ENCODE data around the gene PROX2. TPM values are rescaled to one million over a fixed set of nuclear protein-coding genes. Genes with fewer than 3 reads are reported as not detected.

Gene PROX2
- total RNA-seq, 2 experiments from 2014 or later: 0.21 to 0.44 TPM

DNA sequence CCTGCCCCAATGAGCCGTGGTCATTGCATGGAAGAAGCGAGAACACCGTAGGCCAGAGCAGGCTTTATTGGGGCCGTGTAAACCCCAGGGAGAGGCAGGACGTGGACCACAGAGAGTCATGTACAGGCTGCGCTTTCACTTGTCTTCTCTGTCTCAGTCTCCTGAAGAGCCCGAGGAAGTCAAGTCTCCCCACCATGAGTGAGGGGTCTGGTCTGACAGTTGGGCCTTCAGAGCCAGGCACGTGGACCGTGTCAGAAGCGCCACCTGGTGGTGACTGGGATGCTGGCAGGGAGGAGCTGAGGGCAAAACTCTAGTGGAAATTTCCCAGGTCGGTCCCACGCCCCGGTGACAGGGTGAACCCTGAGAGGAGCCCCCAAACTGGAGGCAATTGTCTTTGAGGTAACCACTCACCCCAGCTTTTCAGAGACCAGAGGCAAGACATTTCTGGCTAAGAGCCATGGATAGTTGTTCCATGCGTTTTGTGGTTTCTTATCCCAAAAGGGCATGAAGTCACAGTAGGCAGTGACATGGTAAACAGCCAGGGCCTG is 29.7 kb upstream of the PROX2 start:
- H3K36me3 Mint-ChIP-seq: peaks cover 21% of the 10 kb centered on the region
- H3K4me3 Mint-ChIP-seq: no peak overlapping the region
- CTCF ChIA-PET: interaction anchor here (0.5 to 26.3 kb wide), 37 partner anchors 9 to 398 kb away, joined by 3 to 680 read pairs (median 5); partner anchors contain the start of genes ACYP1, DLST, LTBP2 and PGF
- peak; percentile 80 for DNase-seq
- H3K9me3 Mint-ChIP-seq (ENCODE audit: low read depth): no peaks in the 10 kb centered on the region
- no peaks in the 10 kb centered on the region for H3K4me1 Mint-ChIP-seq
- ATAC-seq: peak; percentile 80
- H3K27me3 Mint-ChIP-seq: no peaks in the 10 kb centered on the region
- peak overlapping the region; percentile 56 for H3K27ac Mint-ChIP-seq

DNA sequence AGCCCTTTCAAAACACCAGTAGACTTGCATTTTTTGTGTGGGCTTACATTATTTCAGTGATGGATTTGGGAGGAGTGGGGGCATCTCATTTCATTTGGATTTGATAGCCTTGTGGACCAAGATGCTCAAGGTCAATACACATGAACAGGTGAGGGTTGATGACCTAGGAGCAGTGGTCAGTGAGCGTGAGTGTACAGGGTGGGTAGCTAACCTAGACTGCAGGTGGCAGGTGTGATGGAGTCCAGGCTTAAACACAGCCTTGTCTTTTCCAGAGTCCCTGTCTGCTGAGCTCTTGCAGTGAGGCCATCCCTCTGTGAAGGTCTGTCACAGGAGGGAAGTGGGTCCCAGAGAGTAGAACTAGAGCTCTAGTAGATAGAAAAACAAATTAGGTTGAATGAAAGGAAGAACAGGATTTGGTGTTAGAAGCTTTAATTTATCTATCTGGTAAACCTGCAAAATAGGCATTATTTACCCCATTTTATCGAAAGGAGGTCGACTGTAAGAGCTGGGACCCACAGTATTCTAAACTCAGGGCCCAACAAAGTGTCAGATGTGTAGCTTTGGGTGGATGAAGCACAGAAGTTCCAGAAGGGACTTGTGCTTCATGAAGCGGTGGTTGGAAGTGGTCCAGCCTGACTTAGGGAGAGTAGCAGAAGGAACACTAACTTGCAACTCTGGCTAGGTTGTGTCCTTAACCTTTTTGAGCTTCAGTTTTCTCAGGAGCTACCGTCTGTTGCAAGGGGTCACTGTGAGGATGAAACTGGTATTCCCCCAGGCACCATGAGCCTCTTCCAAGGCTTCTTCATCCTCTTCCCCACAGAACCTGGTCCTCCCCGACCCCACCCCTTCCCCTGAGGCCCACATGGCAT is 28.9 kb upstream of the PROX2 start:
- H3K27ac Mint-ChIP-seq: peak overlapping the region; percentile 20
- no peaks in the 10 kb centered on the region for H3K4me1 Mint-ChIP-seq
- no peak for ATAC-seq
- H3K4me3 Mint-ChIP-seq: no peak overlapping the region
- CTCF ChIA-PET: interaction anchor here (0.8 to 26.3 kb wide), 24 partner anchors 8 to 295 kb away, joined by 3 to 680 read pairs (median 5); partner anchors contain the start of genes DLST, LTBP2, PROX2 and RPS6KL1
- no peaks in the 10 kb centered on the region for H3K27me3 Mint-ChIP-seq
- peaks cover 27% of the 10 kb centered on the region for H3K36me3 Mint-ChIP-seq
- no peak for DNase-seq
- no peaks in the 10 kb centered on the region for H3K9me3 Mint-ChIP-seq (ENCODE audit: low read depth)

DNA sequence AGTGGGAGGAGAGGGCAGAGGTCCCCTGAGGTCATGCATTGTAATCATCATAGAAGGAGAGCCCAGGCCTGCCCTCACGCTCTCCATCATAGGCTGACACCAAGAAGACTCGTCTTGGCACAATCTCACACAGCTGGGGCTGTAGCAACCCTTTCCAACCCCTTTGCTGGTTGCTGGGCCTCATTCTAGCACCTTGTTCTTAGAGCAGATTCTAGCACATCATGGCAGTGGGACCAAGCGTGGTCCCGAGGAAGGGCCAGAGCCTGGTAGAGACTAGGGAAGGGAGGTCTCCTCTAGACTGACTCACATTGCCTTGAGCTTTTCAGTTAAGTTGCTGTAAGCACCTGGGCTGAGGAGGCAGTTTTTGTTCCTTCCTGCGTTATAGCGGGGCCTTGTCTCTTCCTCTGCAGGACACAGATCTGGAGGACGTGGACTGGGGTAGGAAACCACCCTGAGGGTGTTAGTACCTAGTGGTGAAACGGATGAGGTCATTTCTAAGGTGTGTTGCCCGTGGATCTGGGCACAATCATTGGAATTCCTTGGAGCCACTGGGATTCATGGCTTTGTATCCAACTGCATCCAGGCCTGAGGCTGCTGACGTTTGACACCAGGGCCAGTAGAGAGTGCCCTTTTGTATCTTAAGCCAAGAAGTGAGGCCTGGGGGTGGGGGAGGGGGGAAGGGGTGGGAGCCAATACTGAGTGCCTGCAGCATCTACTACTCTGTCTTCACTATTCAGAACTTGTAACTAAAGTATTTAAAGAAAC is 27.2 kb upstream of the PROX2 start:
- CTCF ChIA-PET: interaction anchor here (4.0 to 26.3 kb wide), 2 partner anchors 28 to 43 kb away, joined by 84 to 680 read pairs; partner anchors contain the start of gene PROX2

DNA sequence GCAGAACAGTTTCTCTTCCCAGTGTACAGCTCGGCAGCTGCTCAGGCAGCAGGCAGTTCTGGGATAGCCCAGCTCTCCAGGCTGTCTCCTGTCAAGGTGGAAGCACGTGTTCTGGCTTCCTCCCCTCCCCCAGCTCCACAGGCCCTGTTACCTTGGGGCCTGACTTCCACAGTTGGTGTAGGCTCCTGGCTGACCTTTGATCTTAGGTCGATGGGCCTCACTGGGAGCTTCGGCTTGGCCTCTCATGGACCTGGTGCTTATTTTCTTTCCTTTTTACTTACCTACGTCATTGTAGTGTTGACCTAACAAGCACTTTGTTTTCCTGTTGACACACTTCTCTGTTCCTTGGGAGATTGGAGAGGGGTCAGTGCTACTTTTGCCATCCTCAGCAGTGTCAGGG is 22.7 kb upstream of the PROX2 start:
- ATAC-seq: no peak

More for the DNA sequence above, 27.2 kb upstream of the PROX2 start:
- ATAC-seq (no peak), DNase-seq (no peak)
- Mint-ChIP-seq H3K27me3 (no peaks in the 10 kb centered on the region), H3K27ac (no peak overlapping the region), H3K4me1 (no peaks in the 10 kb centered on the region), H3K9me3 (ENCODE audit: low read depth) (no peaks in the 10 kb centered on the region), H3K36me3 (peaks cover 45% of the 10 kb centered on the region), H3K4me3 (no peak overlapping the region)

DNA sequence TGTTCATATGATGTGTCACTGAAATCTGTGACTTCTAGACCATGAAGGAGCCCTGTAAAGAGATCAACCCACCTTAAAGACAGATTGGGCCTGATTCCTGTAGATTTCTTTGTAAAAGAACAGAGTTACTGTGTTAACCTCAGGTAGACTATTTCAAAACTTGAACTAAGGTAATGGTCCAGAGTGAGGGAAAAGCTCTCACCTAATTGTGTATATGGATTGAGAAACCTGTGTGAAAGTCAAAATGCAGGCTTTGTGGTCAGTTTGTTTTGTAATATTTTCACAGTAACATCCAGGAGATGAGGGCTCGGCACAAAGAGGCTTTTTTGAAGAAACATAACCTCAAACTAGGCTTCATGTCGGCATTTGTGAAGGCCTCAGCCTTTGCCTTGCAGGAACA is 22.1 kb upstream of the PROX2 start:
- H3K36me3 Mint-ChIP-seq: peaks cover 79% of the 10 kb centered on the region
- no peak overlapping the region for H3K27ac Mint-ChIP-seq
- H3K9me3 Mint-ChIP-seq (ENCODE audit: low read depth): no peaks in the 10 kb centered on the region
- H3K4me1 Mint-ChIP-seq: peaks cover 5% of the 10 kb centered on the region
- ATAC-seq (no peak), DNase-seq (no peak)
- CTCF ChIA-PET: interaction anchor here (3.6 to 26.3 kb wide), 2 partner anchors 8 to 38 kb away, joined by 28 to 680 read pairs; no protein-coding TSS in a partner anchor
- no peak overlapping the region for H3K4me3 Mint-ChIP-seq
- H3K27me3 Mint-ChIP-seq: no peaks in the 10 kb centered on the region

More for the DNA sequence above, 22.7 kb upstream of the PROX2 start:
- Mint-ChIP-seq H3K9me3 (ENCODE audit: low read depth) (no peaks in the 10 kb centered on the region), H3K27ac (no peak overlapping the region), H3K4me1 (peaks cover under 1% of the 10 kb centered on the region), H3K4me3 (no peak overlapping the region), H3K27me3 (no peaks in the 10 kb centered on the region), H3K36me3 (peaks cover 75% of the 10 kb centered on the region)
- CTCF ChIA-PET: interaction anchor here (26.3 kb wide), 1 partner anchor 39 kb away, joined by 680 read pairs; no protein-coding TSS in a partner anchor
- no peak for DNase-seq

DNA sequence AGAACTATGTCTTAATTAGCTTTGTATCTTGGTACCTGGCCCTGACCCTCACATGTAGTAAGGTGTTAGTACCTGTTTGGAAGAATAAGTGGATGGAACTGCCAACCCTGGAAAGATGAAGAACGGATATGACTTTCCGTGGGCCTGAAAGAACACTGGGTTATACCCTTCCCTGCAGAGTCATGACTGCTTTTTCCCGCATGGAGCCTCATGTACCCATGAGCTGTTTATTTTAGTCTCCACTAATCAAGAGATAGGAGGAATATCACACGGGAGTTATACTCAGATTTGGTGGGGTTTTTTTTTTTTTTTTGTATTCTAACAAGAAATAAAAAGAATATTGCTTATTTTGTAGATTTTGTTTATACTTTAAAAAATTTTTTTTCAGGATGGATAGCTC is 21.7 kb upstream of the PROX2 start:
- Mint-ChIP-seq H3K4me1 (peaks cover 8% of the 10 kb centered on the region), H3K36me3 (peaks cover 80% of the 10 kb centered on the region), H3K27me3 (no peaks in the 10 kb centered on the region), H3K9me3 (ENCODE audit: low read depth) (no peaks in the 10 kb centered on the region), H3K4me3 (no peak overlapping the region), H3K27ac (no peak overlapping the region)
- ATAC-seq: no peak
- CTCF ChIA-PET: interaction anchor here (1.4 to 26.3 kb wide), 3 partner anchors 9 to 47 kb away, joined by 3 to 680 read pairs (median 28); no protein-coding TSS in a partner anchor
- no peak for DNase-seq

DNA sequence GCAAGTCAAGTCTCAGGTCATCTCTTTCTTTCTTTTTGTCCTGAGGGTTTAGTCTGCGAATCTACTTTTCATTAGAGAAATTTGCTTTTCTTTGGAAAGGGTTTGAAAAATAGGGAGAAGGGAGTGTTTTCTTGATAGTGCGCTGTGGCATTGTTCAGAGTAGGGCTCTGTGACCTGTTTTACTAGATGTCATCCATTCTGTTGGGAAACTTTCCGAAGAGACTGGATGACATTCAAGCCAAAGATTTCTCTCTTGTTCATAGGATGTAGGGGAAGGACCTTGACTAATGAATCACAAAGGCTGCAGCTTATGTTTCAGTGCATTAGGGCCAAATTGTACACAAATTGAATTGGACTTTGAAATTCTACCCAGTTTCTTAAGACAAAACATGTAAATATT is 20.5 kb upstream of the PROX2 start:
- no peaks in the 10 kb centered on the region for H3K9me3 Mint-ChIP-seq (ENCODE audit: low read depth)
- CTCF ChIA-PET: interaction anchor here (1.0 to 26.3 kb wide), 4 partner anchors 8 to 48 kb away, joined by 3 to 680 read pairs (median 16); no protein-coding TSS in a partner anchor
- H3K36me3 Mint-ChIP-seq: peaks cover 77% of the 10 kb centered on the region
- H3K4me1 Mint-ChIP-seq: peaks cover 8% of the 10 kb centered on the region
- no peak overlapping the region for H3K4me3 Mint-ChIP-seq
- no peak for DNase-seq
- ATAC-seq: no peak
- no peaks in the 10 kb centered on the region for H3K27me3 Mint-ChIP-seq
- no peak overlapping the region for H3K27ac Mint-ChIP-seq

DNA sequence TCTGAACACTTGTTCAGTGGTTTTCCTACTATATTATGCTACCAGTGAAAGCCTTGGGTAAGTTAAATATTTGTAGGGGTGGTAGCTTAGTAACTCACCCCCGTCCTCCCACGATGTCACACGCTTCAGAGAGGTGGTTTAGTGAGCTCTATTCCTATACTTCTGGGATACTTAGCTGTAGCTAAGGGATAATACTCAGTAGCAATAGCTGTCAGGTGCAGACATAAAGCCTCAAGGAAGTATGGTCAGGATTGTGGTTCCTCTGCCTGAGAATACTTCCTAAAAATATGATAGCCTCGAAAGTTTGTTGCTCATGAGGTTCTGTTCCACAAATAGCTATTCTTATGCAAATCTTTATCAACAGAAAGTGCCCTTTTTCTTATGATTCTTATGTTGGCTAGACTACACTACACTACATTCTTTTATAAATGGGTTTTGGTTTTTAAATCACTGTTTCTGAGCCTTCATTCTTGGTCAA is 17.7 kb upstream of the PROX2 start:
- no peaks in the 10 kb centered on the region for H3K9me3 Mint-ChIP-seq (ENCODE audit: low read depth)
- peaks cover 14% of the 10 kb centered on the region for H3K4me1 Mint-ChIP-seq
- H3K36me3 Mint-ChIP-seq: peaks cover 70% of the 10 kb centered on the region
- H3K4me3 Mint-ChIP-seq: no peak overlapping the region
- H3K27ac Mint-ChIP-seq: no peak overlapping the region
- CTCF ChIA-PET: interaction anchor here (0.8 to 26.3 kb wide), 6 partner anchors 11 to 596 kb away, joined by 3 to 680 read pairs (median 4); no protein-coding TSS in a partner anchor
- H3K27me3 Mint-ChIP-seq: no peaks in the 10 kb centered on the region
- ATAC-seq (no peak), DNase-seq (no peak)

DNA sequence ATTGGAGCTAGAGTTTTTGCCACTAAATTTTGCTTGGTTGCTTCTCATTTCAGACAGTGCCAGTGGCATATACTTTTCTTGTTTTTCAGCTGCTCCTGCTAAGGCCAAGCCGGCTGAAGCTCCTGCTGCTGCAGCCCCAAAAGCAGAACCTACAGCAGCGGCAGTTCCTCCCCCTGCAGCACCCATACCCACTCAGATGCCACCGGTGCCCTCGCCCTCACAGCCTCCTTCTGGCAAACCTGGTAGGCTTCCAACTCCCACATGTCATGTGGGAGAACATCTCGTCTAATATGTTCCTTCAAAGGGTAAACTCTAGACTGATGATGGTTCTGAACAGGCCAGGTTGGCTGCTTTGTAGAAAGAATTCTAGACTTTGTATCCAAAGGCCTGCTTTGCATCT is 16.8 kb upstream of the PROX2 start:
- Mint-ChIP-seq H3K4me1 (peaks cover 22% of the 10 kb centered on the region), H3K27ac (no peak overlapping the region), H3K36me3 (peaks cover 64% of the 10 kb centered on the region), H3K9me3 (ENCODE audit: low read depth) (no peaks in the 10 kb centered on the region), H3K27me3 (no peaks in the 10 kb centered on the region), H3K4me3 (no peak overlapping the region)
- CTCF ChIA-PET: interaction anchor here (1.4 to 26.3 kb wide), 4 partner anchors 10 to 597 kb away, joined by 3 to 680 read pairs (median 26); no protein-coding TSS in a partner anchor
- DNase-seq: no peak
- no peak for ATAC-seq

DNA sequence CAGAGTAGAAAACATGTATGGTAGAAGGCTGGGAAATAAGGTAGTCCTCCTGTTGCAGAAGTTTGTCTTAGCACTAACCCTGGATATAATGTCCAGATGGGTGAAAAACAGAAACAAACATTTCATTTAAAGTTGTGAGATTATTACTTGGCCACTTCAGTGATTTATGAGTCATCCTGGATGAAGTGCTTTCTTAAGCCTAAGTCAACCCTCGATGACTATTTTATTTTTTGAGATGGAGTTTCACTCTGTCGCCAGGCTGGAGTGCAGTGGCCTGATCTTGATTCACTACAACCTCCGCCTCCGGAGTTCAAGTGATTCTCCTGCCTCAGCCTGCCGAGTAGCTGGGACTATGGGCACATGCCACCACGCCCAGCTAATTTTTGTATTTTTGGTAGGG is 15.9 kb upstream of the PROX2 start:
- ATAC-seq (no peak), DNase-seq (no peak)
- Mint-ChIP-seq H3K27me3 (no peaks in the 10 kb centered on the region), H3K4me1 (peaks cover 25% of the 10 kb centered on the region), H3K27ac (no peak overlapping the region), H3K9me3 (ENCODE audit: low read depth) (no peaks in the 10 kb centered on the region), H3K36me3 (peaks cover 58% of the 10 kb centered on the region), H3K4me3 (no peak overlapping the region)
- CTCF ChIA-PET: interaction anchor here (1.1 to 26.3 kb wide), 4 partner anchors 9 to 280 kb away, joined by 3 to 680 read pairs (median 26); partner anchors contain the start of gene LTBP2

DNA sequence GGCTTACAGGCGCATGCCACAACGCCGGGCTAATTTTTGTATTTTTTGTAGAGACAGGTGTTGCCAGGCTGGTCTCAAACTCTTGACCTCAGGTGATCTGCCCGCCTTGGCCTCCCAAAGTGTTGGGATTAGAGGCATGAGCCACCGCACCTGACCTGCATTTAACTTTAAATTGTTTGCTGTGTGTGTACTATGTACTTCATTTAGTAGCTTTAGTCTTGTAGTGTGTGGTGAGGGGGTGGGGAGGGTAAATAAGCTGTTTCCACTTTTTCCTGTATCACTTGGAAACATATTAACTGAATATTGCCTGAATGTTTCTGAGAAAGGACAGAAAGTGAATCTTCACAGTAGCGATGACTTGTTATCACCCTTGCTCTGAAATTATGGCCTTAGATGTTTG is 14.3 kb upstream of the PROX2 start:
- Mint-ChIP-seq H3K4me1 (peaks cover 39% of the 10 kb centered on the region), H3K27me3 (no peaks in the 10 kb centered on the region), H3K4me3 (no peak overlapping the region), H3K27ac (no peak overlapping the region), H3K9me3 (ENCODE audit: low read depth) (no peaks in the 10 kb centered on the region), H3K36me3 (peaks cover 58% of the 10 kb centered on the region)
- CTCF ChIA-PET: interaction anchor here (0.9 to 26.3 kb wide), 3 partner anchors 15 to 113 kb away, joined by 3 to 680 read pairs (median 49); partner anchors contain the start of gene EIF2B2
- DNase-seq: no peak
- no peak for ATAC-seq

Measured in activated CD8-positive, alpha-beta memory T cell treated with anti-CD3 and anti-CD28 coated beads, Interleukin-2, amount 10 ng/mL, durations not matched to agents 7 days and 5 days (primary cell).